Upper lobe of left lung (tissue), 6 donors: ENCODE data around the gene RALGAPA2. TPM values are rescaled to one million over a fixed set of nuclear protein-coding genes. Genes with fewer than 3 reads are reported as not detected.

Source experiments
- ATAC-seq, 2 donors: fragments of 200-7000 bp; cut with Tn5 transposase; one replicate each; pipeline ENCODE4 v1.9.1; 2022; ENCODE audit warnings: mild to moderate bottlenecking in 2 of 2, moderate library complexity in 2 of 2; ENCODE audit not compliant: low FRiP score in 2 of 2
- DNase-seq, 2 donors: peaks; one replicate each; pipeline ENCODE4 v3.0.0-alpha.2; 2019 to 2020
- H3K27ac ChIP-seq, 4 donors: fragments of 200-600 bp; sonication (generic); one replicate each; pipeline ENCODE4 v1.5.1; 2016 to 2019
- H3K27me3 ChIP-seq, 4 donors: fragments of 200-600 bp; sonication (generic); one replicate each; pipeline ENCODE4 v1.5.1; 2017 to 2019
- H3K36me3 ChIP-seq, 4 donors: fragments of 200-600 bp; sonication (generic); one replicate each; pipeline ENCODE4 v1.5.1; 2016 to 2019
- H3K4me1 ChIP-seq, 4 donors: fragments of 200-600 bp; sonication (generic); one replicate each; pipeline ENCODE4 v1.5.1; 2018 to 2019
- H3K4me3 ChIP-seq, 4 donors: fragments of 200-600 bp; sonication (generic); one replicate each; pipeline ENCODE4 v1.5.1; 2017 to 2019; ENCODE audit warnings: mild to moderate bottlenecking in 2 of 4, moderate library complexity in 1 of 4
- H3K9me3 ChIP-seq, 4 donors: fragments of 200-600 bp; sonication (generic); one replicate each; pipeline ENCODE4 v1.5.1; 2018 to 2019
- EP300 ChIP-seq, 4 donors: sonication (generic); formaldehyde crosslinking; IDR thresholded peaks; one replicate each; pipeline ENCODE4 v1.5.1; 2017; ENCODE audit warnings: antibody characterized with exemption in 4 of 4, control low read depth in 2 of 4
- POLR2A ChIP-seq, 4 donors: fragments of 450-650 bp; IDR thresholded peaks; one replicate each; pipeline ENCODE4 v1.5.1; 2016 to 2017; ENCODE audit warnings: antibody characterized with exemption in 4 of 4, mild to moderate bottlenecking in 2 of 4
- POLR2AphosphoS5 ChIP-seq, 2 donors: sonication (generic); formaldehyde crosslinking; IDR thresholded peaks; one replicate each; pipeline ENCODE4 v1.5.1; 2017; ENCODE audit warnings: antibody characterized with exemption in 2 of 2
- WGBS, 2 donors: methylation state at CpG; one replicate each; pipeline ENCODE4 v1.1.5; 2017 to 2018; 5-methylcytosine and 5-hydroxymethylcytosine counted together
- total RNA-seq, 6 donors: library from RNA; depleted of rRNA in 4 of 6; stranded (reverse); fragments of >200 nt in 4 of 6; gene quantifications; one replicate each; pipeline versions ENCODE4 v1.1.0 to v1.2.1, GENCODE V29; 2016 to 2021
- TF ChIP-seq, protein P1 (sequence below), 6 experiments: fragments of 450-650 bp in 4 of 6; fragments of 200-600 bp in 2 of 6; sonication (generic) in 2 of 6; IDR thresholded peaks; one replicate each; pipeline ENCODE4 v1.5.1; 2016 to 2019; ENCODE audit warnings: antibody characterized with exemption in 6 of 6
- donor health status: DM: no; HTN: no; CAD: no; lungs with moderate emphysema.
- donor health status: DM: no; HTN: yes; CAD: no; lungs with severe emphysema.

The RALGAPA2 gene
- total RNA-seq, 6 donors from 2014 or later, result 50.8 to 95.3 (median 65.3) TPM

DNA sequence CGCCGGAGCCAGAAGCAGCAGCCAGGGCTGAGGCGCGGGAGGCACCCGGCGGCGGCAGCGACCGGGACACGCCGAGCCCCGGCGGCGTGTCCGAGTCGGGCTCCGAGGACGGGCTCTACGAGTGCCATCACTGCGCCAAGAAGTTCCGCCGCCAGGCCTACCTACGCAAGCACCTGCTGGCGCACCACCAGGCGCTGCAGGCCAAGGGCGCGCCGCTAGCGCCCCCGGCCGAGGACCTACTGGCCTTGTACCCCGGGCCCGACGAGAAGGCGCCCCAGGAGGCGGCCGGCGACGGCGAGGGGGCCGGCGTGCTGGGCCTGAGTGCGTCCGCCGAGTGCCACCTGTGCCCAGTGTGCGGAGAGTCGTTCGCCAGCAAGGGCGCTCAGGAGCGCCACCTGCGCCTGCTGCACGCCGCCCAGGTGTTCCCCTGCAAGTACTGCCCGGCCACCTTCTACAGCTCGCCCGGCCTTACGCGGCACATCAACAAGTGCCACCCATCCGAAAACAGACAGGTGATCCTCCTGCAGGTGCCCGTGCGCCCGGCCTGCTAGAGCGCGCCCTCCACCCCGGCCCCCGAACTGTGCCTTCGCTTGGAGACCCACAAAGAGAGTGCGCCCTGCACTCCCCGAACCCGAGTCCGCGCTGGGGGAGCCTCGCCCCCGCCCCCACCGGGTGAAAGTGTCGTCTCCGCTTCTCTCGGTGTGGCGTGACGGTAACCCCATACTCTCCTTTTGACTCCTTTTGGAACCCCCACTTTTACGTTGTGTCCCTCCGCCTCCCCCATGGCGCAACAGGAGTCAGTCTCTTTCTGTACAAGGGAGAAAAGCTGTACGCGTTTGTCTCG, 343.0 kb downstream of the RALGAPA2 start:
- WGBS, 2 donors, result 5 to 8% methylated on average over 13 to 41 of the region's 86 CpGs

DNA sequence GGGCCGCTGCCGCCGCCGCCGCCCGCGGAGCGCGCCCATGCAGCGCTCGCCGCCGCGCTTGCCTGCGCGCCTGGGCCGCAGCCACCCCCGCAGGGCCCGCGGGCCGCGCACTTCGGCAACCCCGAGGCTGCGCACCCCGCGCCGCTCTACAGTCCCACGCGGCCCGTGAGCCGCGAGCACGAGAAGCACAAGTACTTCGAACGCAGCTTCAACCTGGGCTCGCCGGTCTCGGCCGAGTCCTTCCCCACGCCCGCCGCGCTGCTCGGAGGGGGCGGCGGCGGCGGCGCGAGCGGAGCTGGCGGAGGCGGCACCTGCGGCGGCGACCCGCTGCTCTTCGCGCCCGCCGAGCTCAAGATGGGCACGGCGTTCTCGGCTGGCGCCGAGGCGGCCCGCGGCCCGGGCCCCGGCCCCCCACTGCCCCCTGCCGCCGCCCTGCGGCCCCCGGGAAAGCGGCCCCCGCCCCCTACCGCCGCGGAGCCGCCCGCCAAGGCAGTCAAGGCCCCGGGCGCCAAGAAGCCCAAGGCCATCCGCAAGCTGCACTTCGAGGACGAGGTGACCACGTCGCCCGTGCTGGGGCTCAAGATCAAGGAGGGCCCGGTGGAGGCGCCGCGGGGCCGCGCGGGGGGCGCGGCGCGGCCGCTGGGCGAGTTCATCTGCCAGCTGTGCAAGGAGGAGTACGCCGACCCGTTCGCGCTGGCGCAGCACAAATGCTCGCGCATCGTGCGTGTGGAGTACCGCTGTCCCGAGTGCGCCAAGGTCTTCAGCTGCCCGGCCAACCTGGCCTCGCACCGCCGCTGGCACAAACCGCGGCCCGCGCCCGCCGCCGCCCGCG, 343.8 kb downstream of the RALGAPA2 start:
- Histone ChIP-seq H3K36me3 (no peaks in the 10 kb centered on the region), H3K27ac (no peak overlapping the region), H3K27me3 (peaks cover 0 to 76% (median 51%) of the 10 kb centered on the region in 4 donors), H3K4me1 (peaks cover 34 to 56% (median 38%) of the 10 kb centered on the region in 4 donors), H3K9me3 (no peaks in the 10 kb centered on the region), H3K4me3 (peak overlapping the region in 3 of 4 donors; percentile 35 to 37 (median 35))
- DNase-seq (peak in 1 of 2 donors; percentile 80), ATAC-seq (no peak)
- no peak for TF ChIP-seq EP300 (IDR thresholded peaks at IDR 0.05)
- TF ChIP-seq, protein P1, sequence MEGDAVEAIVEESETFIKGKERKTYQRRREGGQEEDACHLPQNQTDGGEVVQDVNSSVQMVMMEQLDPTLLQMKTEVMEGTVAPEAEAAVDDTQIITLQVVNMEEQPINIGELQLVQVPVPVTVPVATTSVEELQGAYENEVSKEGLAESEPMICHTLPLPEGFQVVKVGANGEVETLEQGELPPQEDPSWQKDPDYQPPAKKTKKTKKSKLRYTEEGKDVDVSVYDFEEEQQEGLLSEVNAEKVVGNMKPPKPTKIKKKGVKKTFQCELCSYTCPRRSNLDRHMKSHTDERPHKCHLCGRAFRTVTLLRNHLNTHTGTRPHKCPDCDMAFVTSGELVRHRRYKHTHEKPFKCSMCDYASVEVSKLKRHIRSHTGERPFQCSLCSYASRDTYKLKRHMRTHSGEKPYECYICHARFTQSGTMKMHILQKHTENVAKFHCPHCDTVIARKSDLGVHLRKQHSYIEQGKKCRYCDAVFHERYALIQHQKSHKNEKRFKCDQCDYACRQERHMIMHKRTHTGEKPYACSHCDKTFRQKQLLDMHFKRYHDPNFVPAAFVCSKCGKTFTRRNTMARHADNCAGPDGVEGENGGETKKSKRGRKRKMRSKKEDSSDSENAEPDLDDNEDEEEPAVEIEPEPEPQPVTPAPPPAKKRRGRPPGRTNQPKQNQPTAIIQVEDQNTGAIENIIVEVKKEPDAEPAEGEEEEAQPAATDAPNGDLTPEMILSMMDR (IDR thresholded peaks at IDR 0.05), result no peak
- TF ChIP-seq POLR2AphosphoS5 (IDR thresholded peaks at IDR 0.05), result no peak
- no peak for TF ChIP-seq POLR2A (IDR thresholded peaks at IDR 0.05)
- 2% methylated on average over 22 to 24 of the region's 130 CpGs for WGBS, 2 donors

More for the DNA sequence above, 343.0 kb downstream of the RALGAPA2 start:
- H3K4me3 ChIP-seq, result peak overlapping the region in 3 of 4 donors; percentile 35 to 37 (median 35)
- DNase-seq (peak in 1 of 2 donors; percentile 82), ATAC-seq (no peak)
- no peaks in the 10 kb centered on the region for H3K9me3 ChIP-seq
- TF ChIP-seq POLR2A (IDR thresholded peaks at IDR 0.05), result no peak
- TF ChIP-seq, protein P1 (IDR thresholded peaks at IDR 0.05), result no peak
- TF ChIP-seq EP300 (IDR thresholded peaks at IDR 0.05), result no peak
- no peak for TF ChIP-seq POLR2AphosphoS5 (IDR thresholded peaks at IDR 0.05)
- H3K4me1 ChIP-seq, result peaks cover 26 to 47% (median 30%) of the 10 kb centered on the region in 4 donors
- no peaks in the 10 kb centered on the region for H3K36me3 ChIP-seq
- H3K27ac ChIP-seq, result no peak overlapping the region
- peaks cover 0 to 68% (median 43%) of the 10 kb centered on the region in 4 donors for H3K27me3 ChIP-seq

DNA sequence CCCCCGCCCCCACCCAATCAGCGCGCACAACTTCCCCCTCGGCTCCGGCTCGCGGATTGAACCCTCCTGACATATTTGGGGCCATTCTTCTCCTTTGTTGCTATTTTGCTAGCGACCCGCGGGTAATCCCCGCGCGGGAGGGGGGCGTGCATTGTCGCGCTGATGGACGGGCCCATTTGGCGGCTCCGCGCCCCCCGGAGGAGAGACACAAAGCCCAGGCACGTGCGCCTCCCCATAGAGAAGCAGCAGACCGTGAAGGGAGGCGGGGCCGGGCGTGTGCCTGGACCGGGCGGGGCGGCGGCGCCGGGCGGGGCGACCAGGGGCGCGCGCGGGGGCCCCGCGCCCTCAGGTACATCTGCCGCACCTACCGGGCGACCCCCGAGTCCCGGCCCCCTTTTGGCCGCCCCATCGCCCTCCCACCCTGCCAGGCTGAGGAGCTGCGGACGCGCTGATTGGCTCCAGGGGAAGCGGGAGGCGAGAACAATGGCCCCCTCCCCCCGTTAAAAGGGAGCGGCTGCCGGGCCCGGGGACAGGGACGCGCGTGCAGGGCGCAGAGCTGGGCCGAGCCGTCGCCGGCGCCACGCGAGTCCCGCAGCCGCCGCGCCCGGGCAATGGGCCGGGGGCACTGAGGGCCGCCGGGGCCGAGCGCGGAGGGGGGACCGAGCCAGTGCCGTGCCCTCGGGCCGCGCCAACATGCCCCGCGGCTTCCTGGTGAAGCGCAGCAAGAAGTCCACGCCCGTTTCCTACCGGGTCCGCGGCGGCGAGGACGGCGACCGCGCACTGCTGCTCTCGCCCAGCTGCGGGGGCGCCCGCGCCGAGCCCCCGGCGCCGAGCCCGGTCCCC, 344.6 kb downstream of the RALGAPA2 start, which contains the start of gene INSM1:
INSM1 (plus strand) TSS at position 530 of the 843 bp plus-strand sequence; CDS start at position 694, 164 bp downstream.
- H3K4me1 ChIP-seq, result peaks cover 35 to 59% (median 40%) of the 10 kb centered on the region in 4 donors
- H3K4me3 ChIP-seq, result peak within 1 kb of the TSS in 3 of 4 donors; percentile 35 to 37 (median 35)
- H3K9me3 ChIP-seq, result no peaks in the 10 kb centered on the region
- no peak within 1 kb of the TSS for H3K27ac ChIP-seq
- H3K36me3 ChIP-seq, result no peaks in the 10 kb centered on the region
- 2 to 6% methylated on average over 6 to 34 of the region's 108 CpGs for WGBS, 2 donors
- ATAC-seq (no peak), DNase-seq (peak in 1 of 2 donors; percentile 75)
- H3K27me3 ChIP-seq, result peaks cover 0 to 75% (median 53%) of the 10 kb centered on the region in 4 donors
- TF ChIP-seq EP300 (IDR thresholded peaks at IDR 0.05), result no peak
- TF ChIP-seq POLR2A (IDR thresholded peaks at IDR 0.05), result no peak
- no peak for TF ChIP-seq POLR2AphosphoS5 (IDR thresholded peaks at IDR 0.05)
- TF ChIP-seq, protein P1 (IDR thresholded peaks at IDR 0.05), result no peak

DNA sequence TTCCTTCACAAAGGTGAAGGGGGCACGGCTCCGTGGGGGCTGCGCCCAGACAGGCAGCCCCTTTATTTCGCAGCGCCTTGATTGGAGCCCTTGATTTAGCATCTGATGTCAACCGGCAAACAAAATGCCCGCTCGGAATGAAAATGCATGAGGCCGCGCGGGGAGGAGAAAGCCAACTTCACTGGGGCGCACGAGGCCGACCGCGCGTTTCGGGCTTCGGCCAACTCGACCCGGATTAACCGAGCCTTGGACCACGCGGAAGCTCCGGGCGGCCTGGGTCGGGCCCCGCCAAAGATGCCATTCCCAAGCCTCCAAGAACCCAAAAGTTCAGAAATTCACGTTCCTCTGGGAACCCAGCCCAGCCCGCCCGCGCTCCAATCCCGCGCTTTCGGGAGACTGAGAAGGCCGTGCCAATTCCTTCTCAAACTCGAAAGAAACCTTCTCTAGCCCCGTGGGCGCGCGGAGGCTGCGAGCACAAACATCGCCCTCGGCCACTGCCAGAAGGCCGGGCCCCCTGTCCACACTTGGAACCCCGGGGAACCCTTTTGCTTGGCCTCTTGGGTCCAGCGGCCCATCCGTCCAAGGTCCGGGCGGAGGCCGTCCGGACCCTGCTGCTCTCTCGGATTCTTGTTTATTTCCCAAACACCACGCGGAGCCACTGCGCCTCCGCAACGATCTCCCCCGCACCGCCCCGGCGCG, 345.4 kb downstream of the RALGAPA2 start:
- H3K36me3 ChIP-seq, result no peaks in the 10 kb centered on the region
- ATAC-seq, result no peak
- H3K4me1 ChIP-seq, result peaks cover 35 to 59% (median 41%) of the 10 kb centered on the region in 4 donors
- DNase-seq, result peak in 1 of 2 donors; percentile 77
- H3K9me3 ChIP-seq, result no peaks in the 10 kb centered on the region
- peaks cover 0 to 79% (median 53%) of the 10 kb centered on the region in 4 donors for H3K27me3 ChIP-seq
- H3K4me3 ChIP-seq, result peak overlapping the region in 2 of 4 donors; percentile 35 to 37
- no peak for TF ChIP-seq POLR2AphosphoS5 (IDR thresholded peaks at IDR 0.05)
- TF ChIP-seq EP300 (IDR thresholded peaks at IDR 0.05), result no peak
- no peak for TF ChIP-seq POLR2A (IDR thresholded peaks at IDR 0.05)
- TF ChIP-seq, protein P1 (IDR thresholded peaks at IDR 0.05), result no peak
- H3K27ac ChIP-seq, result no peak overlapping the region
- WGBS, 2 donors, result 0 to 7% methylated on average over 3 to 62 of the region's 63 CpGs
